HG03039 (cell line): Measurements from ENCODE around the gene OR52E5.

ENCODE experiments used
- ATAC-seq: cut with Tn5 transposase; IDR thresholded peaks from one replicate; pipeline ENCODE4 v1.9.1; 2021; ENCODE audit warnings: mild to moderate bottlenecking, moderate library complexity; ENCODE audit not compliant: unreplicated experiment

OR52E5 gene

DNA sequence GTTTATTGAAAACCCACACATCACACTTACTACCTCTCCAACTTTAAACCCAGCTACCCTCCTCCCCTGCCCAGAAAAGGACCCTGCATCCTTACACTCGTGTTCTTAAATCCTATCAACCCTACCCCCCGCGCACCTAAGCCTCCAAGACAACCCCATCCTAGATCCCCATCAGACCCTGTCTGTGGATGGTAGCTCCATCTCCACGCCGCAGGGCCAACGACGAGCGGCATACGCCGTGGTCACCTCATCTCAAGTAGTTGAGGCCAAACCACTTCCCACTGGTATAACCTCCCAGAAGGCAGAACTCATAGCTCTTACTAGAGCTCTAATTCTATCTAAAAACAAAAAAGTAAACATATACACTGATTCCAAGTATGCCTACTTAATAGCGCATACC lies 39.7 kb downstream of the OR52E5 start:
- ATAC-seq = no peak

DNA sequence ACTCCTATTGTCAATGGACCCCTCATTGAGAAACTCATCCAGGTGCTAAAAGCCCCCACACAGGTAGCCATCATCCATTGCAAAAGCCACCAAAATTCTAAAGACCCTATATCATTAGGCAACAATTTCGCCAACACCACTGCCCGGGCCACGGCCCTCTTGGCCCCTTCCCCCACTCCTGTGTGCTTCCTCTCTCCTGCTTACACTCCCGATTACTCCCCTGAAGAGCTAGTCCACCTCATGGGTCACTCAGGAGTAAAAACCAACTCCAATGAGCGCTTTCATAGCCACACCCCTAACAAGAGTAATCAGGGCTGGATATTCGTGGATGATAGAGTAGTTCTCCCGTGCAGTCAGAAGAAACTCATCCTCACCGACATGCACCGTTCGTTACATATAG lies 40.1 kb downstream of the OR52E5 start:
- no peak for ATAC-seq

DNA sequence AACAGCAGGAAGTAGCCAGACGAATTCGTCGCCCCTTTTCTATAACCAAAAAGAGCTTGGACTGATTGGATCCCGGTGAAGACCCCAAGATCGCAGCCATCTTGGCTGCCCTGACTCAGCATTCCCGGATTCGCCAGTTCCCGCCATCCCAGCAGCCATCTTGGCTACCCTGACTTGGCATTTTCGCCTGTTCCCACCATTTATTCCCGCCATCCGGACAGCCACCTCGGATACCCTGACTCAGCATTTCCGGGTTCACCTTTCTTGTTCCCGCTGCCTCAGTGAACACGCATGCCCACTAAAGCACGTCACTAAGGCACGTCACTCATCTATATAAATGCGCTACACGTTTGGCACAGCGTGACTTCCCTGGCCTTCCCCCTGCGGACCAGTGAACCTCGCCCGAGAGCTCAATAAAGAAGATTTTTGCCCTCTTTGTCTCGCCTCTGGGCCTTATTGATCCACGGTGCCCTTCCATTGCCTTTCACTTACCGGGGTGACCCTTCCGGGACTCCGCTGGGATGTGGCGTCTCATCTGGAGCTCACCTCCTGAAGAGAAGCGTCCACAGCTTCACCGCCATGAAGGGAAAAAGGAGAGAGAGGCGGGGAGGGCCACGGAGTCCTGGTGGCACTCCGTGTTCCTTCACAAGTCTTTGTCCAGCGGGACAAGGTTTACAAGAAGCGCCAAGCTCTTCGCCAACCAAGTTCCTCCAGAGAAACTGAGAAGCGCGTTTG lies 45.0 kb downstream of the OR52E5 start:
- no peak for ATAC-seq

DNA sequence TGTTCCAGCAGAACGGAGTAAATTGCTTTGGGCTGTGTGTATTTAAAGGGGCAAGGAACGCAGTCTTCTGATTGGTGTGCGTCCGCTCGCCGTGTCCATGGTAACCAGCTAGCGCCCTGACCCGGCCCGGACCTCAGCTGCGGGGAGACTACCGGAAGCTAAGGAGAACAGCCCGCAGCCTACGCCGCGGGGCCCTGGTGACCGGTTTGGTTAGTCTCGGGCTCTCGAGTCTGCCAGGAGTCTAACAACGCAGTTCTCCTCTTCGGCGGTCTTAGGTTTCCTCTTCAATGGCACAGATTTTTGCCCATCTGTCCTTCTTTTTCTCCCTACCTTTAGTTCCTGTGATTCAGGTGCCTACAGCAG lies 45.6 kb downstream of the OR52E5 start:
- no peak for ATAC-seq

DNA sequence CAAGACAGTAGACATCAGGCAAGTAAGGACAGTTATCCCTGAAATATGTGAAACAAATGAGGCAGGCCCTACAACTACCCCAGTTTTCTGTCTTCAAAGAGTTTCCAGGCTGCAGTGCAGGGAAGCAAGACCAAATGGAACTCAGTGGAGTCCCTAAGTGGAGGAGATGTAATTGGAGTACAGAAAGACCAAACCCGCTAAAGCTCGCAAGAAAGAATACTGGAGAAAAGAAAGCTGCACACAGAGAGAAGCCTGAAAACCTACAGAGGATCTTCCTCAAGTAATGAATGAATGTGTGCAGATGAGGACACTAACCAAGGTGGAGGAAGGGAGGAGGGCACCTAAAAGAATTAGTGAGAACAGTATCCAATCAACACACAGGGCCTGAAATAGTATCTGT lies 47.7 kb downstream of the OR52E5 start:
- no peak for ATAC-seq

DNA sequence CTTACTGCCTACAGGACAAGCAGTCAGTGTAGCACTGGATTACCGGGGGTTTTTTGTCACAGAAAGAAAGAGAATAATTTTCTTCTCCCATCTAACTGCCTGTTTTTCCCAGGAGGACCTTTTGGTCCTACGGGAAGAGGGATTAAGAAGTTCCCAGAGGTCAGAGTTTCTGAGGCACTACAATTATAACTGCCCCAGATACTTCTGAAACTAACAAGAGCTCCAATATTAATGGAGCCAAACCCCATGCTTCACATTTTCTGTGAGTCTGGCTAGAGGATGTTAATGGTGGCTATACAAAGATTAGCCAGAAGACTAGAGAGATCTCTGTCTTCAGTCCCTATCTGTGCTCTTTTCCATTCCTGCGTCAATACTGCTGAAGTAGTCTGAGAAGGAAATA lies 48.9 kb downstream of the OR52E5 start, which contains the start of gene OR56A3:
OR56A3 (plus strand) TSS at position 301 of the 400 bp plus-strand sequence. CDS start 5,096 bp downstream, outside the sequence.
- ATAC-seq = no peak
